HG03159 (cell line): ENCODE data around the gene MAD2L1.

Source experiments
- ATAC-seq: cut with Tn5 transposase; IDR thresholded peaks from one replicate; pipeline ENCODE4 v1.9.1; 2021; ENCODE audit warnings: mild to moderate bottlenecking, moderate library complexity; ENCODE audit not compliant: unreplicated experiment

The MAD2L1 gene

GRCh38 chr4:120059036-120059435, 7.6 kb downstream of the MAD2L1 start:
- ATAC-seq = no peak

- no peak for ATAC-seq
These were observed 9.2 kb downstream of the MAD2L1 start for GRCh38 chr4:120057416-120057815.

DNA sequence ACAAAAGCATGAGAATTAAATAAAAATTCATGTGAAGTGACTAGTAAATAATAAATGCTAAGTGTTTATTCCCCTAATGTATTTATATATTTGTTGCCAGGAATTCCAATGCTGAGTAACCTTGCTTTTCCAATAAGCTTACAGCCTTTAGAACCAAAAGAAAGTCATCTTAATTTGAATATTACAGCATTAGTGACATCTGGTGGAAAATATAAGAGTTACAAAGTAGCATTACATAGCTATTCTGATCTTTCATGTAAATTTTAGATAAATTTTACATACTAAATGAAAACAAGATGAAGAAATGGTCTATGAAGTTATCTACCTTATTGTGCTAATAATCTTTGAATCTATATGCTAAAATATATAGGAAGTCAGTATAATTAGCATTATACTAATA, 10.4 kb downstream of the MAD2L1 start:
- no peak for ATAC-seq

GRCh38 chr4:120055795-120056194, 10.9 kb downstream of the MAD2L1 start:
- ATAC-seq = no peak

DNA sequence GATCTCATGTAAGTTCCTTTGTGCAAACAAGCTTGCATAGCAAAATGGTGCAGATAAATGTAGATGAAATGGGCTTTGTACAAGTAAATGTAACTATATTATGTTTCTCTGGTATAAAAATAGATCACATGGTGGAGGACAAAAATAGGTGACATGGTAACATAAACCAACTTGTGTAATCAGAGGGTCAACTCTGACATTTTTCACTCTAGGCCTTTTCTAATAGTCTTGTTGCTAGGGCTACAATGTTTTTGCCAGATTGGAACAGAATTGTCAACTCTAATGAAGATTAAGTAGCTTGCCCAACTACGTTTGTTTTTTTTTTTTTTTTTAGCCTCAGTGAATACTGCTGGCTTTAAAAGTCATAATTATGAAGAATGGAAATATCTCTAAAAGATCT, 11.5 kb downstream of the MAD2L1 start:
- ATAC-seq = no peak

GRCh38 chr4:120053911-120054310, 12.7 kb downstream of the MAD2L1 start:
- peak; percentile 63 for ATAC-seq

GRCh38 chr4:120052856-120053255, 13.8 kb downstream of the MAD2L1 start:
- ATAC-seq = no peak

DNA sequence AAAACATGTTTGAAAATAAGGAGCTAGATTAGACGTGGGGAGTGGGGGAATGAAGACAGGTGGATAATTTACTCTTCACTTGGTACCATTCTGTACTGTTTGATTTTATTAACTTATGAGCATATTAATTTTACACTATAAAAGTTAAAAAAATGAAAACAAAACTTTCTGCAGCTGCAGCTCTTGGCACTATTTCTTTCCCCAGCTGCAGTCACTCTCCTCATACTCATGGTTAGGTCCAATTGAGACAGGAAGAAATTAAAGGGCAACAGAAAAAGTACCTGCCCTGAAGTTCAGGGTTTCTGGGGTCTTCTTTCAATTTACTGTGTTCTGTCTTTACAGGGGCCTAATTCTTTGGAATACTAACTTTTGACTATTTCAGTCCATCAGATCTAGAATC, 15.4 kb downstream of the MAD2L1 start:
- no peak for ATAC-seq

DNA sequence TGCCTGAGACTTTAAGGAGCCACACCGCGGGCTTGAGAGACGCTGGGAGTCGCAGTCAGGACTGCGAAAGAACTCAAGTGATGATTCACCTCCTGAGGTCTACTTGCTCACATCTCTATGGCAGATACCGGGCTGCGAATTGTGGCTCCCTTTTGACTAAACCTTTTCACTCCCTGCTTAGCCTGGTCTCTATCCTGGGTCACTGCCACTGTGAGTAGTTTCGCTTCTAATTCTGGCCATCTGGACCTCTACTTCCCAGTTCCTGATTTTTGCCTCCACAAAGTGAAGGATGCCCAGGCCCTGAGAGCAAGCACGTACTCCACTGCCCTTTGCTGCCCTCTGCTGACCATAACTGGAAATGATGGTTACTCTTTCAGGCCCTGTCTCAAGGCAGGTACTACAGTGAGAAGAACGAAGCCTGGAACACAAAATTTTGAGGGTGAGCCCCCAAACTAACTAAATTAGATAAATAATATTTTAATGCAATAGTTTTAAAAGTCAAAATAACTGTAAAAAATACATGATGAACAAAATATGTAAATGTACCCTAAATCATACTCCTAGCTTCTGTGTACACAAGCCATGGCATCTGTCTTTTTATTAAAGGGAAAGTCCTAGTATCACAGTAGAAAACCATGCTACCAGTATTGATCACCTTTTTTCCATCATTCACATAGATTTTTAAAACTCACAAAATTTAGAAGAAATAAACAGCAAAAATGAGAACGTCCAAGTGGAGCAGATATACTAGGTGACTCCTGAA, 16.7 kb downstream of the MAD2L1 start:
- ATAC-seq = peak; percentile 88

DNA sequence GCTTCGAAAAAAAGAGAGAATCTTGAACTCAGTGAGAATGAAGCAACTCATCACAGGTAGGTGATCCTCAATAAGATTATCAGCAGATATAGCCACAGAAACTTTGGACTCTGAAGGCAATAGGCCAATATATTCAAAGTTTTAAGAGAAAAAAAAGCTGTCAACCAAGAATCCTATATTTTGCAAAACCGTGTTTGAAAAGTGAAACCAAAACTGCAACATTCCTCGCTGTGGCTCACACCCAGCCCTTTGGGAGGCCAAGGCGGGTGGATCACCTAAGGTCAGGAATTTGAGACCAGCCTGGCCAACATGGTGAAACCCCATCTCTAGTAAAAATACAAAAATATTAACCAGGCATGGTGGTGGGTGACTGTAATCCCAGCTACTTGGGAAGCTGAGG, 22.8 kb downstream of the MAD2L1 start:
- no peak for ATAC-seq

DNA sequence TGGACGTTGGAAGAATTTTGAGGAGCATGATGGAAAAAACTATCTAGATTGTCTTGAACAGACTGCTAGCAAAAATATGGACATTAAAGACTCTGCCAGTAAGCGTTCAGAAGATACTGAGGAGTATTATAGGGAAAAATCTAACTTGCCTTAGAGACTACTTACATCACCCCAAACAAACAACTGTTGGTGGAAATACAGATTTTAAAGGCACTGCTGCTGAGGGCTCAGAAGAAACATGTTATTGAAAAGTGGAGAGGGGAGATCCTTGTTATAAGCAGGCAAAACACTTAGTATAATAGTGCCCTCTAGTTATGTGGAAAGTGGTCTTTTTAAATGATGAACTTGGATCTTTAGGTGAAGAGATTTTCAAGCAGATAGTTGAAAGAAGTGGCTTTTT, 29.2 kb downstream of the MAD2L1 start:
- no peak for ATAC-seq

DNA sequence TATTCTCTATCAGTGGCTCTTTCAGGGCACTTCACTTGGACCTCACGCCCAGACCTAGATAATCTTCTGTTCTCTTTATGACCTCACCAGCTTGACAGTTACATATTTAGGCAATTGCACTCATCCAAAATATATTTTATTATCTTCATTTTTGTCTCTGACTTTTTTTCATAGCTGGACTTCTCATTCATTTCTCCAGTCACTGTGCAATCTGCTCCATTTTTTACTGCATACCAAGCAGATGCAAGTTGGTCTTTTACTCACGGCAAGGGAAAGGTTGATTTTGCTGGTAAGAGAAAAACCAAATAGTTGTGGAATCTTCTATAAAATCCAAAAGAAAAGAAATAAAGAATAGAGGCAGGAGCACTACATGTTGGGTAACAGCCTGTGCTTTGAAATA, 31.7 kb downstream of the MAD2L1 start:
- ATAC-seq = no peak

- no peak for ATAC-seq
These were observed 39.8 kb downstream of the MAD2L1 start for GRCh38 chr4:120026853-120027252.

DNA sequence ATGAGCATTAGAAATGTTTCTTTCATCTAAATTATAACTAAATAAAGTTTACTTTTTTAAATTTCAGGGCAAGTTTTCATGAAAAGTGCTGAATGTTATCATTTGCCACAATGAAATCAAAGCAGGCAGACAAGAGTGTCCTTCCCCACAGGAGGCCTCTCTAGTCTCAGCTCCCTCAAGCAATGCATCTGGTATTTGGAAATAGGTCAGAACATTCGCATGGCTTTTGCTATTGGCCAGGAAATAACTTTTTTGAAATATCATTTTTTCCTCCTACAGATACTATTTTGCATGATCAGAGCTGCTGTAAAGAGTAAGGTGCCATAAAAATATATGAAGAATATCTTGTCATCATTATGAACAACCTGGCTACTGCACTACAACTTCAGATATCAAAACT, 41.1 kb downstream of the MAD2L1 start:
- no peak for ATAC-seq

DNA sequence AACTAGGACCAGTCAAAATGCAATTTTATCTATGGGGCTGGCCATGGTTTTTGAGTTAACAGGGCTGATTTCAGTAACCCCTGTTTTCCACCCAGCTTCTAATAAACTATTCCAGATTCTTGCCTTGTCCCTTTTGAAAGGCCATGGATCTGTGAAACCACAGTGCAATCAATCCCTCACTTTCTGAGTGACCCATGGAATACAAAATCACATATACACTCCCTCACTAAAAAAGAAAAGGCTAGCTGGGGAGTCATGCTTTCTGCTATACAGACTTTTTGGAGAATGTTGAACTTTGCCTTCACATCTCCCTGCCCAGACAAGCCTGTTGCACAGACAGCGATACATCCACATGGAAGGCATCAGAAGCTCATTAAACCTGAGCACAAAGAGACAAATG, 47.9 kb downstream of the MAD2L1 start:
- ATAC-seq = no peak

DNA sequence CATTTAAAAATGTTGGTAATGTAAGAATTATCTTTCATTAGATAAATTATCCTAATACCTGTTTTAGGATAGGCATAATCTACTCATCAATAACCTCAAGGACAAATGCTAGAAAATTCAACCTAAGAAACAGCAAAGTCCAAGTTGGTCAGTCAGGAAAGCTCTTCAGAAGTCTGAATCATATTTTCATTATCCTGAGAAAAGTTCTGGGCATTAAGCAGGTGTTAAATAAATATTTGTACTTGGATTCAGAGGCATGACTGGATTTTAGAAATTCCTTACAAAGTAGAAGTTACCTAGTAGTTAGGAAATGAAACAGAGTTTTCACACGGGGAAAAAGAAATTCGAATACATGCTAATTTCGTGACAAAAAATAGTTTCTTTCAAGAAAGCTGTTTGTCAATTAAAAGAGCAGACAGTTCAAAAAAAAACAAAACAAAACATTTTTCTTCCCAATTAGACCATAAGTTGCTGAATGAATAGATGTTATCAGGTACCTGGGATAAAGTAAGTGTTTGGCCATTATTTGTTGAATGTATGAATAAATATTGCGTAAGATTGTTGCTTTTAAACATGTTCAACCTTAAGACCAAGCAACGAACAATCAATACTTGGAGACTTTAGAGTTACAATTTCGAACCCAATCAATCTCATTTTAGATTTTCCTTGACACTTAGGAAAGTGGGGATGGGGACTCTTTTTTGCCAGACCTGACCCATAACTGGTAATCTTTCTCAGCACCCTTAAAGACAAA, 48.5 kb downstream of the MAD2L1 start:
- no peak for ATAC-seq

DNA sequence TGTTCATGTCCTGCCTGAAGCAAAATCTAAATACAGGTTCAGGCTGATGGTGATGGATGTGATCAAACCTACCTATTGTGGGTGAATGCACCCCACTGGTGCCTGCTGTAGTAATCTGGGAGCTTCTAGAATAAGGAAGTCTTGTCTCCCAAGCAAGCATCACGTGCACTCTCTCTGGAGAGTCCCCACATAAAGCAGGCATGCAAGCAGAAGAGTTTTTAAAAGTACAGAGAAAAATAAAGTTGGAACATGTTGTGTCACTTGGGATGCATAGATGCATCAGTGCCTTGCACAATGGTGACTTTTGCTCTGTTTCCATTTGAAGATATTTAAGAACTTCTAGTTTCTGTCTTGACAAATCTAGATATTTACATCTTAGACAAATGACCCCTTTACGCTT, 54.9 kb downstream of the MAD2L1 start:
- no peak for ATAC-seq

DNA sequence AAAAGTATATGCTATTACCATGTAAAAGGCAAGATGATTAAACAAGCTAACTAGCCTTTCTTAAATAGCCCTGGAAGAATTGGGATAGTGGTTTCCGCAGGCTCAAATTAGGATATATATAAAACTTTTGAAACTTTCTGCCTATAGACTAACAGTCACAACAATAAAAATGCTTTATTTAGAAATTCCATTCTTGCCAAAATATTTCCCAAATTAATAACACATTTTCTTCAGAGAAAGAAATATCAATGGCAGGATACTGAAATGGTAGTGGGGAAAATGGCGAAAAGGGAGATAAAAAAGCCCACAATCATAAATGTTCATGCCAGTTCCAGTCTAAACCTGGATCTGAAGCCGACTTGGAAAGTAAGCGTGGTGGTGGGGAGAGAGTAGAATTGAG, 56.0 kb downstream of the MAD2L1 start:
- ATAC-seq = no peak

- no peak for ATAC-seq
These were observed 56.9 kb downstream of the MAD2L1 start for GRCh38 chr4:120009731-120010130.

- no peak for ATAC-seq
These were observed 57.7 kb downstream of the MAD2L1 start for GRCh38 chr4:120008957-120009356.

- no peak for ATAC-seq
These were observed 58.7 kb downstream of the MAD2L1 start for GRCh38 chr4:120007896-120008436.

DNA sequence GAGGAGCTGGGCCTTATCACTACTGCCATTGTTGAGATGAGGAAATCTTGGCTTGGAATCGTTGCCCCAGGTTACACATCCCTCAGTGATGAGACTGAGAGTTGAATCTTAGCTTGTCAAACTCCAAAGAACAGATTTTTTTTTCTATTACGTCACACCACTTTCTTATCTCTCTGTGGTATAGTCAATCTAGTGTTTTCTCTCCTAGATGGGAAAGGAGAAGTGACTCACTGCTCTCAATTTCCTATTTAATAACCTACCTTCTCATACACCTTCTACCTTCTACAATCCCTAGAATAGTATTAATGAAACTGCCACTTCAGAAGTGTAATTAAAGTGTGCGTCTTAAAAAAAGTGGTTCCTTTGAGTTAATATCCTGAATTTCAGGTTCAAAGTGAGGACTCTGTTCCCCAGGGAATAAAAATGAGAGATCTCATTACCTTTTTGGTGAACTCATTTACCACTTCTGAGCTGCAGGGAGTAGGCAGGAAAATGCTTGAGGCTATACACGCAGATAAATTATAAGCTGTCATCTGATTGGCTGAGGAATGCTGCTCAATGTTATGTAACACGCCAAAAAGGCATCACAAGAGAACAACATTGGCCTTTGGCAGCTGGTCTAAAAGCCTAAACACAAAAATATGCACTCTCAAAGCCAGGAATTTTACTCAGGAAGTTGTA, 59.3 kb downstream of the MAD2L1 start:
- no peak for ATAC-seq
